Measurements from ENCODE around the gene LCE7A. TPM values are rescaled to one million over a fixed set of nuclear protein-coding genes. Genes with fewer than 3 reads are reported as not detected.
A peak's percentile ranks its signal among the peaks of the same experiment; 100 is the strongest.

LCE7A gene
- polyA plus RNA-seq, 4 donors, result not detected

DNA sequence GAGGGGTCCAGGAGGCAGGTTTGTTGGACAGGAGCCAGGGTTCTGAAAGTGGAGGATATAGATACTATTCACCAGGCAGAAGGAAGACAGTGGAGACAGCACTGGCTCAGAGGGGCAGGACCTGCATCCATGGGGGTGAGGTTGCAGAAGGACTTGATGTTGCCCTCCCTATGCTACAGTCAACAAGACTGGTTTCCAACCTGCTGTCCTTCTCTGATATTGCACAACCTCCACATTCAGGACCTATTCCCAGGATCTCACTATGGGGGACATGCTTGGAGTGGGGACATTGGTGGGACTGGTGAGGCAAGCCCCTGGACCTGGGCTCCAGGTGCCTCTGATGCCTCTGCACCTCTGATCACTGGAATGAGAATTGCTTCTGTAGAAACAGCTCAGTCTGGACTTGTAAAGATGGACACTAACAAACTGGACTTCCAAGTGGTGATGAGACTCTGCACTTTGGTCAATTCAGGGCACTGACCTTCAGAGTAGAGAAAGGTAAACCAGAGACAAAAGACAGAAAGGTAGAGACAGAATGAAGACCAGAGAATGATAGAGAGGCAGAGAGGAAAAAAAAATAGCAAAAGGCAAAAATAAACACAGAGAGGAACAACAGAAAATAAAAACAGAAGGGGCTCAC, 19.9 kb downstream of the LCE7A start:
- DNase-seq (ENCODE audit: low read depth in 4 of 4, low spot score in 3 of 4), result no peak

DNA sequence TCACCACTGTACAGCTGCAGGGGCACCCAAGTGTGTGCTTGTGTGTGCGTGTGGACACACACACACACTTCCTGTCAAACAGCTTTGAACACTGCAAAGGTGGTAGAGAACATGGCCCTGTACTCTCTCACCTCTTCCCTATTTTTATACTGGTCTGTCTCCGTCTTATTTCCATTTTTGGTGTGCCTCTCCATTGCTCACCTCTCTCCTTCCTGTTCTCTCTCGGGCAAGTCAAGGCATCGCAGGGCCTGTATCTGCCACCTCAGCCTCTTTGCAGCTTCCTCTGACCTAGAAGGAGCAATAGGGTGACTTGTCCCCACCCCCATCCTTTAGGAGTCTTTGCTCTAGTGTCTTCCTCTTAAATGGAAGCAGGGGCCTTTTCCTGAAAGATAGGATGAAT, 20.5 kb downstream of the LCE7A start:
- DNase-seq (ENCODE audit: low read depth in 4 of 4, low spot score in 3 of 4), result no peak

DNA sequence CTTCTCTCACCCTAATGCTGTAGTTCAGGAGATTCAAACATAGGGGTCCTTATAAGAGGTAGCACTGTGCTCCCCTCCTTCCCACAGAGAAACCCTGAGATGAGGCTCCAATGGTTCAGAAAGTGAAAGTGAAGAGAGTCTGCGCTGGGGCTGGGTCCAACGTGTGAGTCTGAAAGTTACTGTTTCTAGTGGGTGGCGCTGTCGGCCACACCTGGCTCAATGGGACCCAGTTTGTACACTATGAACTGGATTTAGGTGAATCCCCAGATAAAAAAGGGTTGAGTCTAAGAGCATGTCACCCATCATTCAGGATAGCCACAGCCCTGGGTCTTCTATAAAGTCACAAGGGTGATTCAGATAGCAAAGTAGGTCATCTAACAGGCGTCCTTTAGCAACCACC, 21.1 kb downstream of the LCE7A start:
- DNase-seq (ENCODE audit: low read depth in 4 of 4, low spot score in 3 of 4), result no peak

DNA sequence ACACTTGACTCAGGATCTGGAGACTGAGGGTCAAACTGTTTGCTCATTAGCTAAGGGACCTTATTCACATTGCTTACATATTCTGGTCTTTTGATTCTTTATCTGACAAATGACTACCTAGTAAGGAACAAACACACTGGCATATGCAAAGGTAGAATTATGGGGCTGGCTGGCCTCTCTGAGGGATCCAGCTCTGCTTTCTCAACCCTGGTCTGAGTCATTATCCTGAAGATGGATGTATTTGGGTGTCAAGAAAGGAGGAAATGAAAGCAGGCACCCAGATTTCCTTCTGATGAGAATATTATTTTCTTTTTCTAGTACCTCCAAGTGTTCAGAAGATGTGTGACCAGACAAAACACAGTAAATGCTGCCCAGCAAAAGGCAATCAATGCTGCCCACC, 24.3 kb downstream of the LCE7A start:
- no peak for DNase-seq (ENCODE audit: low read depth in 4 of 4, low spot score in 3 of 4)

- DNase-seq (ENCODE audit: low read depth in 4 of 4, low spot score in 3 of 4), result no peak
Observed at GRCh38 chr1:152884506-152884905, 24.7 kb downstream of the LCE7A start.

DNA sequence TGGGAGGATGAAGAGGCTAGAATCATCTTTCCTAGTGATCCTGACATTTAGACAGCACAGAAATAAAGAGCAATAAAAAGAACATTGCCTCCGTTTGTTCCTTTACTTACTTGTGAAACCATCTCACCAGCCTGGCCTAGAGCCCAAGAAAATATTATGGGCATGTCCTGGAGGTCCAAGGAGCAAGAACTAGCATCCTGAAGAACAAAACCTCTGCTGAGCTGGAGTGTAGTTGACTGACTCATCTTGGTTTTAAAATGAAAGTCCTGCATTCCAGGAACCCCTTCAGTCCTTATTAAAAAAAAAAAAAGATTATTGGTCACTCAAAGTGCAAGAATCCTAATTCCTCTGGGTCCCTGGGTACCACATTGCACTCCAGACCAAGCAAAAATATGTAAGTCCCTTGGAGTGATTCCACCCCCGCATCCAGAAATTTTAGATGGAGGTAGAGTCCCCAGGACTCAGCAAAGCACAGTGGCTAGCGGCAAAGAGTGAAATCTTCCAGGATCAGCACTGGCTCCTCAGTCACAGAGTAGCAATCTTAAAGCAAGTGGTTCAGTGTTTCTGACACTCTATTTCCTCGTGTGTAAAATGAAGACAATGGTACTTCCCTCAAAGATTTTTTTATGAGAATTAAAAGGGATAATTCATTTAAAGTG, 25.3 kb downstream of the LCE7A start:
- DNase-seq (ENCODE audit: low read depth in 4 of 4, low spot score in 3 of 4), result no peak

- no peak for DNase-seq (ENCODE audit: low read depth in 4 of 4, low spot score in 3 of 4)
Observed at GRCh38 chr1:152886085-152886484, 26.3 kb downstream of the LCE7A start.

GRCh38 chr1:152886758-152887409, 27.1 kb downstream of the LCE7A start:
- no peak for DNase-seq (ENCODE audit: low read depth in 4 of 4, low spot score in 3 of 4)

- no peak for DNase-seq (ENCODE audit: low read depth in 4 of 4, low spot score in 3 of 4)
Observed at GRCh38 chr1:152888126-152888525, 28.3 kb downstream of the LCE7A start.

DNA sequence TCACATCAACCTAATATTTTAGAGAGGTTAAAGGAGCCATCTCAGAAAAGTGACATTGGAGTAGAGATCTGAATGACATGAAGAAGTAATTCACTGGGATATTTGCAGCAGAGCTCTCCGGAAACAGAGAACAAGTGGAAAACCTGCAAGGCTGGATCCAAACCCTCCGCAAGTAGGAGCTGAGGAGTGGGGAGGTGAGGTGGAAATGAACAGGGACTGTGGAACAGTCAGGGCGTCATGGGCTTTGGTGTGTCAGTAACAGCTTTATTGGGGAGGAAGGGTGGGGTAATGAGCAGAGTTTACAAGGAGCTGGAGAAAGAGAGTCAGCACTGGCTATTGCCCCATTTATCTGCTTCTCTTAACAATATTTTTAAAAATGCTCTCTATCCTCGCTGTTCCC, 39.2 kb downstream of the LCE7A start:
- DNase-seq (ENCODE audit: low read depth in 4 of 4, low spot score in 3 of 4), result no peak

- DNase-seq (ENCODE audit: low read depth in 4 of 4, low spot score in 3 of 4), result no peak
Observed at GRCh38 chr1:152899883-152900282, 40.1 kb downstream of the LCE7A start.

- DNase-seq (ENCODE audit: low read depth in 4 of 4, low spot score in 3 of 4), result no peak
Observed at GRCh38 chr1:152901631-152902030, 41.8 kb downstream of the LCE7A start.

- DNase-seq (ENCODE audit: low read depth in 4 of 4, low spot score in 3 of 4), result peak in 3 of 4 donors; percentile 0 to 22 (median 14)
Observed at GRCh38 chr1:152902636-152903035, 42.8 kb downstream of the LCE7A start.

DNA sequence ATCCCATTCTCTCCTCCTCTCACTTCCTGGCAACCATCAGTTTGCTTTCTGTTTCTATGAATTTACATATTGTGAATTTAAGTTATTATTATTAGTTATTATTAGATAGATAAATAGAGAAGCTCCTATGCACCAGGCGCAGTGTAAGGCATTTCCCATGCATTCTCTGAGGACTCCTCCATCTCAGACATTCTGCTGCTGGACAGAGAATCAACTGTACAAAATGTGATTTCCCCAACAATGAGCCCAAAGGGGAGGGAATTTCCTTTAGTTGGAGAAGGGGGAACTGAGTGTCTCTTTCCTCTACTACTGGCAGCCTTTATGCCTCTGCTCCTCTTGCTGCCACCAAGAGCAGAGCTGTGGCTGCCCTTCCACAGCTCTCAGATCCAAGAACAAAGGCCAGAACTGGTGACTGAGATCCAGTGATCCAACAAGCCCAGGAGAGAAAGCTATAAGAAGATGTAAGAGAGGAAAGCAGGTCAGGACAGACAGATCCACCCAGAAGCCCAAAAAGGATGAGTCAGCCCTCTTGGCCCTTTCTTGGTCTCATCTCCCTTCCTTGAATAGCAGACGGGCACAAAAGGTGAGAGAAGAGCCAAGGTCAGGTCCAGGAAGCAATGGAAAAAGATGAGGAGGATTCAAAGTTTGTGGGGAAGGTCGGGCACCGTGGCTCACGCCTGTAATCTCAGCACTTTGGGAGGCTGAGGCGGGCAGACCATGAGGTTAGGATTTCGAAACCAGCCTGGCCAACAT, 45.1 kb downstream of the LCE7A start:
- no peak for DNase-seq (ENCODE audit: low read depth in 4 of 4, low spot score in 3 of 4)

- no peak for DNase-seq (ENCODE audit: low read depth in 4 of 4, low spot score in 3 of 4)
Observed at GRCh38 chr1:152906023-152906565, 46.3 kb downstream of the LCE7A start.

DNA sequence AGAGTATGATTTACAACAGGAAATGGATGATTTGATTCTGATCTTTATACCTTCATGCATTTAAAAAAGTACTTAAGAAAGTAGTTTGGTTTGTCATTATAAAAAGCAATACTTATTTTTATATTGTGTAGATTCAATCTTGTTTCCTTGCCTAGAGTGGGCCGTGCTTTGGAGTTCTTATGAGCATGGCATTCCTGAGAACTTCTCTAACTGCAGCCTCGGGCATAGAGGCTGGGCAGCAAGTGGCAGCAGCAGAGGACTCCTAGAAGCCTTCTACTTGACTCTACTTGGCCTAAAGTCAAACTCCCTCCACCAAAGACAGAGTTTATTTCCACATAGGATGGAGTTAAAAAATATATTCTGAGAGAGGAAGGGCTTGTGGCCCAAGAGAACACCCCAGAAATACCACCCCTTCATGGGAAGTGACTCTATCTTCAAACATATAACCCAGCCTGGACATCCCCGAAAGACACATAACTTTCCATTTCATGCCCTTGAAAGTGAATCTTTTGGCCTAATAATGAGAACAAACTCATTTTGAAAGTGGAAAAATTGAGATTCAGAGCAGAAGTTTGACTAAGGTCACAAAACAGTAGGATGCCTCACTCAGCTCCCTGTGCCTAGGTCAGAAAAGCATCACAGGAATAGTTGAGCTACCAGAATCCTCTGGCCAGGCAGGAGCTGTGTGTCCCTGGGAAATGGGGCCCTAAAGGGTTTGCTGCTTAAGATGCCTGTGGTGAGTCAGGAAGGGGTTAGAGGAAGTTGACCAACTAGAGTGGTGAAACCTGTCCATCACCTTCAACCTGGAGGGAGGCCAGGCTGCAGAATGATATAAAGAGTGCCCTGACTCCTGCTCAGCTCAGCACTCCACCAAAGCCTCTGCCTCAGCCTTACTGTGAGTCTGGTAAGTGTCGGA, 48.1 kb downstream of the LCE7A start, which contains the start of gene IVL:
TSS of gene IVL (plus strand) at position 861 of the 916 bp plus-strand sequence. CDS start 1,252 bp downstream, outside the sequence.
- DNase-seq (ENCODE audit: low read depth in 4 of 4, low spot score in 3 of 4), result no peak

DNA sequence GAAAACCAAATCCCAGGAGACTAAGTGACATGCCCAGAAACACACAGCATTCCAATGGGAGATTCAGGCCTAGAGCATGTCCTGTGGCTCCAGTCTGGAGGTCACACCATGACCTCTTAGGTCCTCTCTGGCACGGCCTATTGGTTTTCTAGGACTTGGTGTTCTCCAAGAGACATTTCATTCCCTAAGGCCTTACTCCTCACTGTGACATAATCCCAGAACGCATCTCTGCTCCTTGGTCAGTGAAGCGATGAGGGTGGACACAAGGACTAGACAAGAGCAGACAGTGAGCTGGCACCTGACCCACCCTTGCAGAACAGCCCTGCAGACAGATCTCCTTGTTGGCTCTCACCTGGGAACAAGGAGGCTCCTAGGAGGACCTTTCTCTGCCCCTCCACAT, 49.4 kb downstream of the LCE7A start:
- no peak for DNase-seq (ENCODE audit: low read depth in 4 of 4, low spot score in 3 of 4)

All from left renal pelvis (tissue), 4 donors.